Right hindlimb (tissue), 1 donor: ENCODE data around the gene CDC42BPB.

Experiments
- DNase-seq: peaks from one replicate; pipeline ENCODE4 v3.0.0-alpha.2; 2018

The CDC42BPB gene

DNA sequence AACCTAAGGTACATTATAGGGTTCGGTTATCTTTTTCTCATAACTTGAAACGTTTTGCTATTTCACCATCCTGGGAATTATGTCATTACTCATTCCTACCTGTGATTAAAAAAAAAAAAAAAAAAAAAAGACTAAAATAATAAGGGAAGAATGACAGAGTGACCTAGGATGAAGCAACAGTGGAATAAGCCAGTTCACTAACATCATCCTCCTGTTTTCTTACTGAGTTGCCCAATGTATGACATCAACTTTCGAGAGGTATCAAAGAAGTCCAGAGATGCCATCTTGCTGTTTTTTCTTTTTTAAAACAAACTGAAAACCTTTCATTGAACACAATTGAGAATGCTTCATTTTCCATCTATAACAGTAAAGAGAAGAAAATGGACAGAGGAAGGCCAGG is 92.1 kb downstream of the CDC42BPB start:
- no peak for DNase-seq

DNA sequence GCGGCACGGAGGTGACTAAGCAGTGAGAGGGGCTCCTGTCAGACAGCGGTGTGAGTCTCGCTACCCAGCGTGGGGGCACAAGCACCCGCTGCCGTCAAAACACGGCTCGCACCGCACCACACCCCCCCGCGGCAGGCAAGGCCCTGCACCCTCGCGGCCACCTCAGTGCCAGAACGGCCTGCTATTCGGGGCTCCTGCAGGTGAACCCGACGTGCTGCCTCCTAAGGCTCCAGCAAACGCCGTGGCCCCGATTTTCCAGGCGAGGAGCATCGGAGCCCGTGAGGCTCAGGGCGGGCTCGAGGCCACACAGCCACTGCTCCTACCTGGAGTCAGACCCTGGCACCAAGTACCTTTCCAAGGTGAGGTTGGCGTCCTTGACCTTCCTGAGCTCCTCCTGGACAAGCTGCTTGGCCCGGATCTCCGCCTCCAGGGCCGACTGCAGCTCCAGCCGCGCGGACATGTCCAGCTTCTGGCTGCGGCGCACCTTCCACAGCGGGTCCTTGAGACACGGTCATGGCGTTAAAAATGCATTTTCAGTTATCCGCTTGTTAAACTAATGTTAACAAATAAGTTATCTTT is 93.1 kb downstream of the CDC42BPB start:
- DNase-seq = no peak

DNA sequence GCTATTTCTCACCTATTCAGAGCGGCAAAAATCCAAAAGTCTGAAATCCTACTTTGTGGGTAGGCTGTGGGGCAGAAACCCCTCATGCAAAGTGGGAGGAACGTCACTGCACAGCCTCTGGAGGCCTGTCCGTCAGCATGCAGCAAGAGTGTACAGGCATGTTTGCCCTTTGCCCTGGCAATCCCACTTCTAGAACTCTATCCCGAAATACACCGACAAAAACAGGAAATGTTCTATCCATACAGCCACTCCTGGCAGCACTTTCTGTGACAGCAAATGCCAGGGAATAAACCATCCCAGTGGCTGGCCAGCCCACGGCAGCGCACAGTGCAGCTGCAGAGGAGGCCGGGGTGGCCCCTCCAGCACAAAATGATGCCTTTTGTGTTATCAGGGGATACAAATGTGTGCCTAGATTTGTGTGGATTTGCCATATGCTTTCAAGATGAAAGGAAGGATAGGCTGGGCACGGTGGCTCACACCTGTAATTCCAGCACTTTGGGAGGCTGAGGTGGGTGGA is 95.2 kb downstream of the CDC42BPB start:
- DNase-seq = no peak

DNA sequence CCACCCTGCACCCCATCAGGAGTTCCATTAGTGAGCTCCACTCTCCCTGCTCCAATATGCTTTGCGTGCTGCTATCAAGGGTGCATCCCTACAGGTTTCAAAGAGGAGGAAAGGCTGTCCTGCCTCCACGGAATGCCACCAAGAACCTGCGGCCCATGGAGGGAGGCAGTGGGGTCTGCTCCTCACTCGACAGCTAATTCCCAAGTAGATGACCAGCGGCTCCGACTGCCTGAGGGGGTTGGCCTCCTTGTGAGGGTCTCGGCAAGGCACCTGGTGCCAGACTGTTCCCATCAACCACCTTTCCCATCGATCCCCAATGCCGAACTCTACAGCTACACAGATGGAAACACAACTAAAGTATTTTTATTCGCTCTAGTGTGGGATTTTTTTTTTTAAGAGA is 98.9 kb downstream of the CDC42BPB start:
- DNase-seq = no peak

DNA sequence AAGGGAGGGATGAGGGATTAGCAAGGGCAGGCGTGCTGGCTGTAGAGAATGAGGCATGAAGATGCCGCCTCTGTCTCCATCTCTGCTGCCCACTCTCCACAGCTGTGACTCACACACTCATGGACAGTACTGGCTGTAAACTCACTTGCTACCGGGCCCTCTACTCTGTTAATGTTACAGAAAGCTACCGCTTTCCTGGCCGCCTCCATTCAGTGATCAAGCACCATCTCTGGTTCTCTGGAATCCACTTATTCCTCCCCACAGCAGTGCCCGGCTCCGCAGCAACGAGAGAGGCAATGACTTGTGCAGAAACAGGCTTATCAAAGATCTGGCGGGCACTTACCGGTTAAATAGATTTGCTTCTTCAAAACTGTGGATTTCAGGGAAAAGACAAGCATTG is 100.1 kb downstream of the CDC42BPB start:
- no peak for DNase-seq

DNA sequence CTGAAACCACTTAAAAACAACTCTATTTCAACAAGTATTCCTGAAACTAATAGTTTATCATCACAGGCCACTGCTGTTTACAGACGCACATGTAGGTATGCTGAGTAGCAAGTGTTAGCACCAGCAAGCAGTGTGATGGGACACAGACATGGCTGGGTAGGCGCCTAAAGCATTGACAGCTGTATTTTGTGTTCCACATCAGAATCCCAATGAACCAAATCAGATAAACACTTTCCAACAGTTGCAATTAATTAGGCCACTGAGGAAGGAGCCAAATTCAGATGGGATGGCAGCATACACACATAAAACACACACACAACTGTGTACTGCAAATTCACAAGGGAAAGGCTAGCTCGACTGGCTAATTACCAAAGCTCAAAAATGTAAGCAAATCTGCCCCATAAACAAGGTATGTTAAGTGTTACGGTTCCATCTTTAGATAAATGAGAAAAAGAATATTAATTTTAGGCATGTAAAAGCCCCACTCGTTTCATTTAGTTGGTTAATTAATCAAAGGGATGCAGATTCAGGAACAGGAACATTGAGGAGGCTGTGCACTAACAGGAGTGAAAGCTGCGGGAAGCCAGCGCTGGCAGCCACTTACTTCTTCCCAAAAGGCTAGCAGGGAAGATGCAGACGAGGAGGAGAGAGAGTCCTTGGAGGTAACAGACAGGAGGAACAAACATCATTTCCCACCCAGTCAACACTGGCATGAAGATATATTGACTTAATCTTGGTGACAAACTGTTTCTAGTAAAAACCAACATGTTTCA is 101.5 kb downstream of the CDC42BPB start:
- DNase-seq = no peak

DNA sequence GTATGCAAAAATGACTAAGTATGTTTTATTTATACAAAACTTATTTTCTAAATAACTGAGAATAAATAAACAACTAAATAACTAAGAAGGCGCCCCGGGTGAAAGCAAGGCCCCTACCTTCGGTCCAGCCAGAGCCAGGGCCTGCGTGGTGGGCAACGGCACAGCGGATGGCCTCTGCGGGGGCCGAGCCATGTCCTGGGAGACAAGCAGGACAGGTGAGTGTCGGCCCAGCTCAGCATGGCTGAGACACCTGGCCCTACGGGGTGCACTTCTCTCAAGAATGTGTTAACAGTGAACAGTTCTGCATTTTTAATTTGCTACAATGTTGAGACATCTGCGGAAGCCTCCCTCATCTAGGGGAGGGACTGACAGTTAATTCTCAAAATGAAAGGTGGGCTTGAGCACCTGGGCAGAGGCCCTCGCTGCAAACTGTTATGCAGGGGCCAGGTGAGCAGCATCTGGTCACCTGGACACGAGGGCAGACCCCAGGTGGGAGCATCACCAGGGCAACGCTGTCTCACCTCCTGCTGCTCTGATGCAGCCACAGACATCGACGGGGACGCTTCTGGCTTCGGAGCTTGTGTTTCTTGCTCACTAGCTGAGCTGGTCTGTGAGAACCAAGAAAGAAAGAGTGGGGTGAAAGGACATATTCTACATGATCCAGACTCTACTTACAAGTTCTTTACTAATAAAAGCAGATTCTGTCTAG is 103.1 kb downstream of the CDC42BPB start:
- DNase-seq = no peak

DNA sequence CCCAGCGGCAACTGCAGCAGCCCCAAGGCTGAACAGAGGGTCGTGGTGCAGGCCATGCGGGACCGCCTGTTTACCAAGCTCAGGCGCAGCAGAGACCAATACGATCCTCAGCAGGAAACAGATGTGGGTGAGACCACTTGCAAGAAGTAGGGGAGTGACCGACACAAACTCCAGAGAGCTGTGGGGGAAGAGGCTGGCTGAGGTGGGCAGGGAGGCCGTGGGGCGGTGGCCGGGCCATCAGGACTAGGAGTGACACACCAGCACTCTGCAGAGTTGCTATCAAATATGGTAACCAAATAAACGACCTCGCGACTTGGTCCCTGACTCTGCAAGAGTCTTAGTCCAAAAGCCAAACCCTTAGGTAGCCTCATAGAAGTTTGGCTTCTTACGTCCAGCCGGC is 104.2 kb downstream of the CDC42BPB start:
- no peak for DNase-seq

DNA sequence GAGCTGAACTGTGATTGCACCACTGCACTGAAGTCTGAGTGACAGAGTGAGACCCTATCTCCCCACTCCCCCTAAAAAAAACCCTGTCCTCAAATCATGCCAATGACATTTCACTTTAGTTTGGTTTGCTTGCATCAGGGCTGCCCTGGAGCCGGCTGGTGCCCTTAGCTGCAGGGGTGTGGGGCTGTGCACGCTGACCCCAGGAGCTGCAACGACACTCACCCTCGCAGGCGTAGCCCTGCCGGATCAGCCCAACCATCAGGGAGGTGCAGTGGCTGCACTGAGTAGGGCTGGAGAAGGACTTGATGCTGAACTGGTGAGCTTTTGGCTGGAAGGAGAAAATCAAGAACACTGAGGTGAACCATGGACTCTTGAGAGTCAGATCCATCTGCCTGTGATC is 105.1 kb downstream of the CDC42BPB start:
- no peak for DNase-seq

DNA sequence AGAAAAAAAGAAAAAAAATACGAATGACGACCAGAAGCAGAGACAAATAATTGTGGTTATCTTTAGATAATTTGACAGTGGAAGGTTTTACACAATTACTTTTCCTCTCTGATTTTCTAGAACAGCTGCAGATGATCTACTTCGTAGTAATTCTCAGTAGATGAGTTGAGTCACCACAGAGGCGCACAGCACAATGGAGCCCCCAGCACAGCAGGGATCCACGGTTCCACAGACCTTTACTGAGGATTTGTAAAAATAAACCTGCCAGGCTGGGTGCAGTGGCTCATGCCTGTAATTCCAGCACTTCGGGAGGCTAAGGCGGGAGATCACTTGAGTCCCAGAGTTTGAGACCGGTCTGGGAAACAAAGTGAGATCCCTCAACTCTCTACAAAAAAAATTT is 105.5 kb downstream of the CDC42BPB start:
- DNase-seq = no peak

DNA sequence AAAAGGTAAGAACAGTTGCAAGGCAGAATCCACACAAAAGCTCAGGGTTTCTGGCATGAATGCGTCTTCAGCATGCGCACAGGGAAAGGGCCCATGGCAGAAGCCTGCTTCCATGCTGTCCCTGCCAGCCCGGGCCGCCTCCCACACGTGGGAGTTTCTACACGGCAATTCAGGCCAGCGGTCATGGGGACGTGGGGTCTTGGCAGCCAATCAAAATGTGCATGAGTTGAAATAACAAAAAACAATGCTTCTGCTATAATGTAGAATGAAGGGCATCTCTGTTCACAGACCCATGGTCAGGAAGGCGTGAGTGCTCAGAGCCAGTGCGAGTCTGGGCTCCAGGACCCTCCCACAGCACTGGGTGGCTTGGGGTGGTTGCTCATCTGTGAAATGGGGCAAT is 106.3 kb downstream of the CDC42BPB start:
- no peak for DNase-seq

DNA sequence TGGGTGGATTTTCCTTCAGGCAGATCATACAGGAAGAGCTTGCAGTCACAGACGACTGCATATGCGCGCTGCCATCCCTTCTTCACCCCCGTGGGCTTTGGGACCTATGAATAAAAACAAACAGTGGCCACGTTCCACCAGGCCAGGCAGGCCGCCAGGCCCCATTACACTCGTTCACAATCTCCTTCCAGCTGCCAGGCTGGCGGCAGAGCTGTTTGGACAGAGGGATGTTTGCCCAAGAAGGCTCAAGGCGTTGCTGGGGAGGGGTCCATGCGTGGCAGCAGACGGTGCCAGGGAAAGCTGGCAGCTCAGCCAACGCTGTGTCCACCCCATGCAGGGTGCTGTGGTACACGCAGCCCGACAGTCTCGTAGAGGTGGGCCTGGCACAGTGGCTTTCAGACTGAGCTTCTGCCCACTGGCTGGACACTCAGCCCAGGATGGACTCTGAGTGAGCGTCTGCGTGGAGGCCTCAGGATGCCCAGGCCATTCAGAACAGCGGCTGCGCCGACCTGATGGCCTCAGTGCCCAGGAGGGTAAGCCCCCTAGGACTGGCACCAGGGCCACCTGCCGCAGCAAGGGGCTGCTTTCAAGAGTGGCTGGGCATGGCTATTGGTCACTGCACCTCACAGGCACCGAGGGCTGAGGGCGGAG is 107.4 kb downstream of the CDC42BPB start:
- peak; percentile 43 for DNase-seq

DNA sequence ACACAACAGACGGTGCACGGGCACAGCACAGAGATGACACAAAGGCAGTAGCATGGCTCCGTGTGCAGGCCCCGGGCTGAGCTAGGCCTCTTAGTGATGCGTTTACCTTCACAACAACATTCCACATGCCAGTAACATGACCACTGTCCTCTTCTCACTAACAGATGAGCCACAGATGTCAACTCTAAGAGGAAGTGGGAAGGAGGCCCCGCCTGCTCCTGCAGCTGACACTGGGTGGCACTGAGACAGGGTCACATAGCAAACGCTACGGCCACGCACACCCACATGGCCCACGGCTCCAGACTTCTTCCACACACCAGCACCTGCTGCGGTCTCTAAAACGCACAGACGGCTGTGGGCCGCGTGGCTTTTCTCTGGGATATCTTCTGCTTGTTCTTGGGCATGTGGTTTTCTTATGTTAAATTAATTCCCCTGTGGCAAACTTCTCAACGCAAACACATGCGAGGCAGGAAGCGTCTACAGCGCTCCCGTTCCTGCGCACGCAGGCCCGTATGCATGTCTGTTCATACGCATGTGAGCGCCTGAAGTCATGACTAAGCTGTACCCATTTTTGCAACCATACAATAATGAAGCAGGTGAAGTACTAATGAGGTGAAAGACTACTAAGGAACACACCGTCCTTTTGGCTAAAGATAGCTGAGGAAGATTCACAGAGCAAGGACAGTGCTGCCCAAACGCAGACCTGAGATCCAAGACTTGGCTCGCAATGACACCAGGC is 108.1 kb downstream of the CDC42BPB start:
- peak; percentile 49 for DNase-seq

DNA sequence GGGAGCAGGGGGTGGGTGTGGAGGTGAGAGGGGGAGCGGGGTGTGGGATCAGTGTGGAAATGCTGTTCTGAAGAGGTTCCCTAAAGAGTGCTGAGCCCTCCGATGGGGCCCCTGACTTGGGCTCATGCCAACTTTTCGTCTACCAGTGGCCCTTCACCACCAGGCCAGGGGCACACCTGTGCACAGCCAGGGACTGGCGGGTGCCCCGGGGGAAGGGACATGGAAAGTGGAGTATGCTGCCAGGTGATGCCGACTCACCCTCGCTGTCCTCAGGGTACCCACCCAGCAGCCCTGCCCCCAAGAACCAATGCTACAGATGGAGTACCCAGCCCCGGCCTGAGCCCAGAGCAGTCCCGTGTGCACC is 108.7 kb downstream of the CDC42BPB start:
- DNase-seq = no peak

DNA sequence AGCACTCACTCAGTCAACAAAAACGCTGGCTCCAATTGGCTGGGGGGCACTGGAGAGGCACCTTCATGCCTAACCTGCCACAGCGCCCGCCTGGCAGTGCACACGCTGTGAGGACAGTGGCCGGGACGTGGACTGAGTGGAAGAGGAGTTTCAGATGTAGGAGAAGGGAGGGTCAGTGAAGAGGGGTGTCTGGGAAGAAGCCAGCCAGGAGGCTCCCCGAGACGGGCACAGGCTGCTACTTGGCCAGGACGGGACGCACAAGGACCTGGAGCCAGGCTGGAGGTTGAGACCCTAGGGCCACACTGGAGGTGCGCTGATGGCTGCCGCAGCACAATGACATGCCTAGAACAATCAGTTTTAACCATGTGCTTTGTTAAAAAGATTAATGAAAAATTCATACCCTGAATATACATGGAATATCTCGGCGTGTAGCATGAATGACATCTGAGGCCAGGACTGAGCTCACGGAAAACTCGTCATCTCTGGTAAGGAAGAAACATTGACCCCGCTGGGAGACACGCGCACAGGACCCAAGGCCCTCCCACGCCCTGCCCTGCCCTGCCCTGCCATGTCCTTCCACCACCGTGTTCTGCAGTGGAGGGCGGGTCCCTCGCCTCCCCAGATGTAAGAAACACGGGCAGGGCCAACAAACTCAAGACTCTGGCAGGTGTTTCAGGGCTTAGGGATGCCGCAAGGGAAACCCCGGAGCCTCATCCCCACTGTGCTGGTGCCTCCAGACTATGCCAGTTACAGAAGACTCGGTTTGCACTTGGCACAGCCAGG is 109.8 kb downstream of the CDC42BPB start:
- DNase-seq = no peak

DNA sequence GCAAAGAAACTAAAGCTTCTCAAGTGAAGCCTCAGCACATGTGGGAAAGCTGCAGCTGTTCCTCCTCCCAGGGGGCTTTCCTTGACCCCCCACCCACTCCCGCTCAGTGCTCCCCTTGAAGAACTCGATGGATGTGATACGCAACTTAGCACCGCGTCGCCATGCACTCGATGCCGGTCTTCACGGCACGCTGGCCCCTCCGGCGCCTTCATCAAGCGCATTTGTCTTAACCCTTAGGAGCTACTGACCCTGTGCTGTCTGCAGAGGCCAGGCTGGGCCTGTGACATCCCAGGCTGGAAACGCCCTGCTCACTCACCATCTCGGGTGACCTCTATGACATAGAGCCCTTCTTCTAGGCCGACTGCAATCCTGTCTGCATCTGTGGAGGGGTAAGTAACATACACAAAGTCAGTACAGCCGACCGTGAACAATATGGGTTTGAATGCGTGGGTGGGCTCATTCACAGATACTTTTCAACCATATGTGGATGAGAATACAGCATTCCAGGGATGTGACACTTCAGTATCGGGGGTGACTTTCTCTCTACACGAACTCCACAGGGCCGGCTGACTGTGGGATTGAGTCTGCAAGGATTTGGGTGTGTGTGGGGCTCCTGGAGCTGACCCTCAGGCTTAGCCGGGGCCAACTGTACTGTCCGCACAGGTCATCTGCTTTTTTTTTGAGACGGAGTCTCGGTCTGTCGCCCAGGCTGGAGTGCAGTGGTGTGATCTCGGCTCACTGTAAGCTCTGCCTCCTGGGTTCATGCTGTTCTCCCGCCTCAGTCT is 111.8 kb downstream of the CDC42BPB start:
- no peak for DNase-seq

DNA sequence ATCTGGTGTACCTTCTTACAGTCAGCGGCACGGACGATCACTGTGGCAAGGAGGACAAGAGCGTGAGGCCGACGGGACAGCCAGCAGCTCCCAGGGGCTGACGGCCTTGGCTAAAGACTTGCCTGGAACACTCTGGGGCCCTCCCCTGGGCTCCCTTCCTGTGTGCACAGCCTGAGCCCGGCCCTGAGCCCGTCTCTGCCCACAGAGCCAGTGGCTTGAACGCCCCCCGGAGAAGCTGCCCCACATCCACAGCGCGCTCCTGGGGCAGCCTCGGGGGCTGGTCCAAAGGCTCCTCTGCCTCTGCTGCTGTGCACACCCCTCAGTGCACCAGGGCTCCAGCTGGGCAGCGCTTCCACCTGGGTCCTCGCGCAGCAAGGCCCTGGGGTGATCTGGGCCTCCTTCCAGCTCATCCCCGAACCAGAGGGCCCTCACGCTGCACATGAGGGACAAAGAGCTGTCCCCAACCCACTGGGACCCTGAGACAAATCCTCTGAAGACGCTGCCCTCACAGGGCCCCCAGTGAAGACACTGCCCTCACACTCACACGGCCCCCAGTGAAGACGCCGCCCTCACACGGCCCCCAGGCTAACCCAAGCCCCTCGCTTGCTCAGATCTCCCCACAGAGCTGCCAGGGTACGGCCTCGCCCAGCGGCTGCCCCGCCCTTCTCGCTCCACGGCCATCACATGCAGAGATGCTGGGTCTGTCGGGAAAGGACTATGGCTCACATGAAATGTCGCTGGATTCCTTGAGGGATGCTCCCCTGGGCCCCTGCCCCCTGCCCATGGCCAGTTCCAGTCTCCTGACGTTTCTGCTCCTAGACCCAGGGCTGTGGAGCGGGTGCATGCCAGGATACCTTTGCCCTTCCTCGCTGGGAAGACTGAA is 112.7 kb downstream of the CDC42BPB start:
- no peak for DNase-seq

DNA sequence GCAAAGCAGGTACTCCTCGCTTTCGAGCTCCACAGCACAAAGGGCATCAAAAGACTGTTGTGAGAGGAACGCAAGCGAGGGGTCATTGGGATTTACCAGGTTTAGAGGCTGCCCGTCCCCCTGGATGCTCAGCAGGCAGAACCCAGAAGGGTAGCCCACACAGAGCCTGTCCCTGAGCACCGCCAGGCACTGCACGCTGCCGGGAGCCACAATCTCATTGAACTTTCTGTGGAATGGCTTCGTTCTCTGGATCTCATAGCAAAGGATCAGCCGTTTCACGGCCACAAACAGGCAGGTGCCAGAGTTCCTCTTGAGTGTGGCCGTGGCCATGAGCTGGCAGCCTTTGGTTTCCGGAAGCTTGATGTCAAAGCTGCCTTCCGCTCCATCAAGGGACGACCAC is 113.4 kb downstream of the CDC42BPB start:
- DNase-seq = no peak

DNA sequence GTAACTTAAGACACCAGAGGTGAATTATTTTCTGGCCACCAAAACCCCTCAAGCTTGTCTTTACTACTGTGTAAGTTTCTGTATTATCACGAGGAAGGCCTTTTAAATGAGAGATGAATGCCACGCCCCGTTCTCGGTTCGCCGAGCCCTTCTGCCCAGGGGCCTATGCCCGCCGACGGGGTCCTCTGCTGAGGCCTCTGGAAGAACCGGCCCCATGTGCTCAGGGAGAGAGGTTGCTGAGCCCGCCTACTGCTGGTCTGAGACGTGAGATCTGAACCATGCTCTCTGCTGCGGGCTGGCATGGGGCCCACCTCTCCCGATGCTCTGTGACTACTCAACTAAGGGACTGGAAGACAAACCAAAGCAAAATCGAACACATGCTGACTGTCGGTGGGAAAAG is 113.9 kb downstream of the CDC42BPB start:
- no peak for DNase-seq

DNA sequence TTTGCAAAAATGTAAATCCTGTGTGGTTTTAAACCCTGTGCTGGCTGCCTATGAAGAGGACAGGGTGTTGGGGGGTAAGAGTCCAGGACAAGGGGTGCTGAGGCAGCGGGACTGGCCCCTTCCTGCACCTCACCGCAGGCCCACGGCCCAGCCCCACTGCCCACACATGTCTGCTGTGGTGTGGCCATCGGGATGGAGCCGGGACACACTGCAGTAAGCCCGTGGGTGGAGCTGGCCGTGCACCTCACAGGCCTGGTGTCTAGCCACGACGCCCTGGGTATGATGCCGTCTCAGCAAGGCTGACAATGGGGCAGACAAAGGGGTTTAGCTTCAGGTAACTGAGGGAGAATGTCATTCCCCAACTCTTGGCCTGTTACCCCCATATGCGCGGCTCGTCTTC is 115.3 kb downstream of the CDC42BPB start:
- DNase-seq = no peak
